ENCODE measurements around the gene HEBP2.

Gene HEBP2

GRCh38 chr6:138382498-138383265 is 21.3 kb upstream of the HEBP2 start:
- no peak overlapping the region for H3K4me3 ChIP-seq (ENCODE audit: control insufficient read depth, low read depth, low read length)
- DNase-seq (ENCODE audit: low read depth): no peak
- TF ChIP-seq CTCF (conservative IDR thresholded peaks at IDR 0.05; ENCODE audit: control insufficient read depth, insufficient read depth, low read depth, low read length): no peak

- no peak for TF ChIP-seq CTCF (conservative IDR thresholded peaks at IDR 0.05; ENCODE audit: control insufficient read depth, insufficient read depth, low read depth, low read length)
- DNase-seq (ENCODE audit: low read depth): no peak
- H3K4me3 ChIP-seq (ENCODE audit: control insufficient read depth, low read depth, low read length): no peak overlapping the region
Observed at GRCh38 chr6:138383776-138384175, 20.2 kb upstream of the HEBP2 start.

- DNase-seq (ENCODE audit: low read depth): no peak
- no peak overlapping the region for H3K4me3 ChIP-seq (ENCODE audit: control insufficient read depth, low read depth, low read length)
- TF ChIP-seq CTCF (conservative IDR thresholded peaks at IDR 0.05; ENCODE audit: control insufficient read depth, insufficient read depth, low read depth, low read length): no peak
Observed at GRCh38 chr6:138386897-138387296, 17.1 kb upstream of the HEBP2 start.

GRCh38 chr6:138387577-138388368 is 16.2 kb upstream of the HEBP2 start:
- DNase-seq (ENCODE audit: low read depth): no peak
- H3K4me3 ChIP-seq (ENCODE audit: control insufficient read depth, low read depth, low read length): no peak overlapping the region
- no peak for TF ChIP-seq CTCF (conservative IDR thresholded peaks at IDR 0.05; ENCODE audit: control insufficient read depth, insufficient read depth, low read depth, low read length)

GRCh38 chr6:138389551-138389950 is 14.5 kb upstream of the HEBP2 start:
- H3K4me3 ChIP-seq (ENCODE audit: control insufficient read depth, low read depth, low read length): no peak overlapping the region
- no peak for TF ChIP-seq CTCF (conservative IDR thresholded peaks at IDR 0.05; ENCODE audit: control insufficient read depth, insufficient read depth, low read depth, low read length)
- no peak for DNase-seq (ENCODE audit: low read depth)

- H3K4me3 ChIP-seq (ENCODE audit: control insufficient read depth, low read depth, low read length): no peak overlapping the region
- no peak for TF ChIP-seq CTCF (conservative IDR thresholded peaks at IDR 0.05; ENCODE audit: control insufficient read depth, insufficient read depth, low read depth, low read length)
- no peak for DNase-seq (ENCODE audit: low read depth)
Observed at GRCh38 chr6:138393871-138394783, 9.9 kb upstream of the HEBP2 start.
